OCI-LY7 (cell line): ENCODE results near the gene SPIRE2. TPM values are rescaled to one million over a fixed set of nuclear protein-coding genes. Genes with fewer than 3 reads are reported as not detected.

Experiments
- BruUV-seq: library from RNA; stranded (reverse); fragments of 400-500 nt; replicated peaks from 2 replicates; lab custom pipeline; 2021; lab: Mats Ljungman, UMichigan
- CTCF ChIA-PET: fragments of 300-600 bp; sonication (Branson Sonifier 250); formaldehyde crosslinking; loops from one replicate; lab custom pipeline; 2022; ENCODE audit warnings: antibody characterized with exemption; ENCODE audit not compliant: unreplicated experiment; lab: Charles Lee
- POLR2A ChIA-PET: fragments of 300-600 bp; sonication (Branson Sonifier 250); formaldehyde crosslinking; loops from one replicate; lab custom pipeline; 2022; ENCODE audit warnings: antibody characterized with exemption; lab: Charles Lee
- DNase-seq: peaks from one replicate; pipeline ENCODE4 v3.0.0-alpha.2; 2015; ENCODE audit warnings: low spot score
- H2AFZ ChIP-seq: fragments of 200-600 bp; sonication (generic), shearing (Covaris generic); 2 replicates; pipeline ENCODE4 v1.6.1; 2014; ENCODE audit warnings: mild to moderate bottlenecking, antibody characterized with exemption, low read length, moderate library complexity
- H3K27ac ChIP-seq: fragments of 200-600 bp; sonication (generic); 2 replicates; pipeline ENCODE4 v1.5.1; 2014; ENCODE audit warnings: mixed run types, low read depth, mild to moderate bottlenecking, moderate library complexity, low read length, inconsistent platforms; ENCODE audit not compliant: poor library complexity, severe bottlenecking
- H3K36me3 ChIP-seq: fragments of 200-600 bp; sonication (generic); 2 replicates; pipeline ENCODE4 v1.6.1; 2014; ENCODE audit warnings: mild to moderate bottlenecking, antibody characterized with exemption, low read length, moderate library complexity, mixed read lengths; ENCODE audit not compliant: insufficient read depth
- H3K4me1 ChIP-seq: fragments of 200-600 bp; sonication (generic); 2 replicates; pipeline ENCODE4 v1.5.1; 2014; ENCODE audit warnings: mild to moderate bottlenecking, low read length; ENCODE audit not compliant: insufficient read depth, poor library complexity, severe bottlenecking
- H3K4me2 ChIP-seq: fragments of 200-600 bp; sonication (generic); 2 replicates; pipeline ENCODE4 v1.6.1; 2014; ENCODE audit warnings: mild to moderate bottlenecking, low read length
- H3K4me3 ChIP-seq: fragments of 200-600 bp; sonication (generic); 2 replicates; pipeline ENCODE4 v1.5.1; 2014; ENCODE audit warnings: mild to moderate bottlenecking, low read depth, low read length; ENCODE audit not compliant: poor library complexity, severe bottlenecking
- H3K79me2 ChIP-seq: fragments of 200-600 bp; sonication (generic); 2 replicates; pipeline ENCODE4 v1.6.1; 2016; ENCODE audit warnings: low read depth, mild to moderate bottlenecking, low read length, moderate library complexity, mixed read lengths; ENCODE audit not compliant: insufficient read depth
- H3K9me2 ChIP-seq: fragments of 200-600 bp; sonication (generic); 2 replicates; pipeline ENCODE4 v1.6.1; 2016; ENCODE audit warnings: mild to moderate bottlenecking, low read length, mixed read lengths; ENCODE audit not compliant: insufficient read depth
- H3K9me3 ChIP-seq: fragments of 200-600 bp; sonication (generic); 2 replicates; pipeline ENCODE4 v1.6.1; 2014; ENCODE audit warnings: mild to moderate bottlenecking, mixed run types, low read length, mixed read lengths
- H4K20me1 ChIP-seq: fragments of 200-600 bp; sonication (generic); 2 replicates; pipeline ENCODE4 v1.6.1; 2014; ENCODE audit warnings: mild to moderate bottlenecking, antibody characterized with exemption, low read length, moderate library complexity, mixed read lengths; ENCODE audit not compliant: insufficient read depth
- EZH2phosphoT487 ChIP-seq: fragments of 200-600 bp; sonication (generic); IDR thresholded peaks from 2 replicates; pipeline ENCODE4 v1.6.1; 2018; ENCODE audit warnings: low read depth, borderline replicate concordance, mild to moderate bottlenecking, mixed run types, antibody characterized with exemption, low read length, moderate library complexity, mixed read lengths
- intact Hi-C: fragments of 100-400 bp; cut with micrococcal nuclease; formaldehyde crosslinking; loops from one replicate; pipeline ENCODE4 v1.10.0; 2022; ENCODE audit not compliant: unreplicated experiment
- total RNA-seq, 2 experiments: library from RNA; depleted of rRNA in 1 of 2; stranded (reverse); fragments of >200 nt in 1 of 2; shearing (Covaris generic) in 1 of 2; gene quantifications; 2 replicates each; pipeline ENCODE4 v1.2.3, GENCODE V29; 2014 to 2022
- TF ChIP-seq, protein P1 (sequence below): fragments of 200-600 bp; sonication (generic); conservative IDR thresholded peaks from 2 replicates; pipeline ENCODE4 v1.5.1; 2014; ENCODE audit warnings: mild to moderate bottlenecking, antibody characterized with exemption, low read length, moderate library complexity, mixed read lengths

The SPIRE2 gene
- total RNA-seq, 2 experiments from 2014 or later = 7.1 to 48.5 TPM

DNA sequence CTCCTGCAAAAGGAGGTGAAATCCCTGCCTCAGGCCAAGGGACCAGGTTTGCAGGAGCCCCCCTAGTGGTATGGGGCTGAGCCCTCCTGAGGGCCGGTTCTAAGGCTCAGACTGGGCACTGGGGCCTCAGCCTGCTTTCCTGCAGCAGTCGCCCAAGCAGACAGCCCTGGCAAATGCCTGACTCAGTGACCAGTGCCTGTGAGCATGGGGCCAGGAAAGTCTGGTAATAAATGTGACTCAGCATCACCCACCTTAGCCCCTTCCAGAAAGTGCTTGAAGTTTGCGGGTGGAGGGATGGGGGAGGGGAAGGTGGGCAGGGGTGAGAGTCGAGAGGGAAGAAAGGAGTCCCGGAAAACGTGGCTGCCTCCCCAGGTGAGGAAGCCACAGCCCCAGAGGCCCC lies 92.4 kb downstream of the SPIRE2 start:
- peak overlapping the region; percentile 94 for H3K4me3 ChIP-seq
- ChIA-PET POLR2A (no interaction called here), CTCF (no interaction called here)
- TF ChIP-seq EZH2phosphoT487 = no peak
- TF ChIP-seq, protein P1, sequence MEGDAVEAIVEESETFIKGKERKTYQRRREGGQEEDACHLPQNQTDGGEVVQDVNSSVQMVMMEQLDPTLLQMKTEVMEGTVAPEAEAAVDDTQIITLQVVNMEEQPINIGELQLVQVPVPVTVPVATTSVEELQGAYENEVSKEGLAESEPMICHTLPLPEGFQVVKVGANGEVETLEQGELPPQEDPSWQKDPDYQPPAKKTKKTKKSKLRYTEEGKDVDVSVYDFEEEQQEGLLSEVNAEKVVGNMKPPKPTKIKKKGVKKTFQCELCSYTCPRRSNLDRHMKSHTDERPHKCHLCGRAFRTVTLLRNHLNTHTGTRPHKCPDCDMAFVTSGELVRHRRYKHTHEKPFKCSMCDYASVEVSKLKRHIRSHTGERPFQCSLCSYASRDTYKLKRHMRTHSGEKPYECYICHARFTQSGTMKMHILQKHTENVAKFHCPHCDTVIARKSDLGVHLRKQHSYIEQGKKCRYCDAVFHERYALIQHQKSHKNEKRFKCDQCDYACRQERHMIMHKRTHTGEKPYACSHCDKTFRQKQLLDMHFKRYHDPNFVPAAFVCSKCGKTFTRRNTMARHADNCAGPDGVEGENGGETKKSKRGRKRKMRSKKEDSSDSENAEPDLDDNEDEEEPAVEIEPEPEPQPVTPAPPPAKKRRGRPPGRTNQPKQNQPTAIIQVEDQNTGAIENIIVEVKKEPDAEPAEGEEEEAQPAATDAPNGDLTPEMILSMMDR = peak; percentile 38
- no peak overlapping the region for H2AFZ ChIP-seq
- peak overlapping the region; percentile 69 for H3K27ac ChIP-seq
- H3K79me2 ChIP-seq = peaks cover 24% of the 10 kb centered on the region
- no peaks in the 10 kb centered on the region for H3K9me2 ChIP-seq
- intact Hi-C loops = loop anchor here (5.0 kb wide), 1 partner anchor 157 kb away; the partner anchor contains the start of gene PRDM7
- 0 out of 2 replicates have a peak, but pooled peaks cover 3% of the 10 kb centered on the region for H4K20me1 ChIP-seq
- no TSS peak for BruUV-seq
- H3K36me3 ChIP-seq = peaks cover 8% of the 10 kb centered on the region
- no peak for DNase-seq
- H3K4me1 ChIP-seq = peaks cover 63% of the 10 kb centered on the region
- H3K4me2 ChIP-seq = peak overlapping the region; percentile 89
- H3K9me3 ChIP-seq = no peaks in the 10 kb centered on the region

Other genes with a start within 250 kb of the SPIRE2 start
- not detected in 2 replicates for gene DPEP1, start 214.8 kb upstream of the SPIRE2 start, total RNA-seq (2014; rRNA removed; shearing (Covaris generic))
- not detected in 2 replicates for gene DPEP1, start 214.8 kb upstream of the SPIRE2 start, total RNA-seq (2022)
- 53.1 and 57.5 TPM in 2 replicates for gene CHMP1A, start 170.8 kb upstream of the SPIRE2 start, total RNA-seq (2014; rRNA removed; shearing (Covaris generic))
- 67.2 and 76.2 TPM in 2 replicates for gene CHMP1A, start 170.8 kb upstream of the SPIRE2 start, total RNA-seq (2022)
- gene SPATA33, start 170.6 kb upstream of the SPIRE2 start, total RNA-seq (2014; rRNA removed; shearing (Covaris generic)) = 8.6 and 9.4 TPM in 2 replicates
- 17.3 and 18.2 TPM in 2 replicates for gene SPATA33, start 170.6 kb upstream of the SPIRE2 start, total RNA-seq (2022)
- gene CDK10, start 141.8 kb upstream of the SPIRE2 start, total RNA-seq (2014; rRNA removed; shearing (Covaris generic)) = 88.4 and 98.6 TPM in 2 replicates
- gene CDK10, start 141.8 kb upstream of the SPIRE2 start, total RNA-seq (2022) = 129 and 130 TPM in 2 replicates
- 5.6 and 13.1 TPM in 2 replicates for gene SPATA2L, start 126.8 kb upstream of the SPIRE2 start, total RNA-seq (2014; rRNA removed; shearing (Covaris generic))
- gene SPATA2L, start 126.8 kb upstream of the SPIRE2 start, total RNA-seq (2022) = 6.7 and 7.2 TPM in 2 replicates
- gene VPS9D1, start 107.6 kb upstream of the SPIRE2 start, total RNA-seq (2014; rRNA removed; shearing (Covaris generic)) = 2.0 and 3.1 TPM in 2 replicates
- 4.6 and 4.7 TPM in 2 replicates for gene VPS9D1, start 107.6 kb upstream of the SPIRE2 start, total RNA-seq (2022)
- gene ZNF276, start 106.9 kb upstream of the SPIRE2 start, total RNA-seq (2014; rRNA removed; shearing (Covaris generic)) = 27.4 and 31.0 TPM in 2 replicates
- gene ZNF276, start 106.9 kb upstream of the SPIRE2 start, total RNA-seq (2022) = 30.0 and 30.8 TPM in 2 replicates
- 390 and 478 TPM in 2 replicates for gene FANCA, start 11.8 kb upstream of the SPIRE2 start, total RNA-seq (2014; rRNA removed; shearing (Covaris generic))
- 643 and 721 TPM in 2 replicates for gene FANCA, start 11.8 kb upstream of the SPIRE2 start, total RNA-seq (2022)
- 120 and 141 TPM in 2 replicates for gene TCF25, start 45.1 kb downstream of the SPIRE2 start, total RNA-seq (2014; rRNA removed; shearing (Covaris generic))
- gene TCF25, start 45.1 kb downstream of the SPIRE2 start, total RNA-seq (2022) = 255 and 263 TPM in 2 replicates
- gene MC1R, start 90.4 kb downstream of the SPIRE2 start, total RNA-seq (2014; rRNA removed; shearing (Covaris generic)) = 7.3 and 8.3 TPM in 2 replicates
- gene MC1R, start 90.4 kb downstream of the SPIRE2 start, total RNA-seq (2022) = 22.3 and 23.8 TPM in 2 replicates
- gene TUBB3, start 94.9 kb downstream of the SPIRE2 start, total RNA-seq (2014; rRNA removed; shearing (Covaris generic)) = 59.6 and 63.7 TPM in 2 replicates
- 118 and 192 TPM in 2 replicates for gene TUBB3, start 94.9 kb downstream of the SPIRE2 start, total RNA-seq (2022)
- gene DEF8, start 120.3 kb downstream of the SPIRE2 start, total RNA-seq (2014; rRNA removed; shearing (Covaris generic)) = 222 and 292 TPM in 2 replicates
- gene DEF8, start 120.3 kb downstream of the SPIRE2 start, total RNA-seq (2022) = 295 and 380 TPM in 2 replicates
- 0.98 and 1.1 TPM in 2 replicates for gene DBNDD1, start 191.0 kb downstream of the SPIRE2 start, total RNA-seq (2014; rRNA removed; shearing (Covaris generic))
- gene DBNDD1, start 191.0 kb downstream of the SPIRE2 start, total RNA-seq (2022) = 0.57 and 0.85 TPM in 2 replicates
- not detected in 2 replicates for gene PRDM7, start 248.9 kb downstream of the SPIRE2 start, total RNA-seq (2014; rRNA removed; shearing (Covaris generic))
- not detected in 2 replicates for gene PRDM7, start 248.9 kb downstream of the SPIRE2 start, total RNA-seq (2022)